Measurements from ENCODE around the gene TMEM243. TPM values are rescaled to one million over a fixed set of nuclear protein-coding genes. Genes with fewer than 3 reads are reported as not detected.

The TMEM243 gene
- total RNA-seq, 4 donors from 2014 or later, result 2.2 to 59.4 (median 19.1) TPM; not detected in 1

- peaks cover 6 to 27% (median 18%) of the 10 kb centered on the region in 4 donors for H3K4me1 ChIP-seq
- WGBS, 2 donors (ENCODE audit: low coverage in 1 of 2), result 0% methylated on average over 53 of the region's 75 CpGs; no CpG with 5 or more reads in 1 of the 2 donors
- H3K27ac ChIP-seq, result peak overlapping the region; percentile 77 to 92 (median 90)
- in situ Hi-C loops (cut with MboI; ENCODE audit: low pct_ligation_motif_present in 1 of 4, low pct_unique_long_range_greater_than_20kb in 1 of 4, low sequenced_read_pairs in 3 of 4) (no loop called here), intact Hi-C loops (cut with DNase I; ENCODE audit: low total_unique reads) (no loop called here)
- no peaks in the 10 kb centered on the region for H3K9me3 ChIP-seq
- no peaks in the 10 kb centered on the region for H3K36me3 ChIP-seq
- H3K27me3 ChIP-seq, result no peaks in the 10 kb centered on the region
- no peak for TF ChIP-seq EP300 (IDR thresholded peaks at IDR 0.05; ENCODE audit: low read depth)
- peak; percentile 86 for TF ChIP-seq POLR2A (IDR thresholded peaks at IDR 0.05)
- TF ChIP-seq POLR2AphosphoS5 (IDR thresholded peaks at IDR 0.05), result peak; percentile 92 to 95 (median 94)
- TF ChIP-seq, protein P1, sequence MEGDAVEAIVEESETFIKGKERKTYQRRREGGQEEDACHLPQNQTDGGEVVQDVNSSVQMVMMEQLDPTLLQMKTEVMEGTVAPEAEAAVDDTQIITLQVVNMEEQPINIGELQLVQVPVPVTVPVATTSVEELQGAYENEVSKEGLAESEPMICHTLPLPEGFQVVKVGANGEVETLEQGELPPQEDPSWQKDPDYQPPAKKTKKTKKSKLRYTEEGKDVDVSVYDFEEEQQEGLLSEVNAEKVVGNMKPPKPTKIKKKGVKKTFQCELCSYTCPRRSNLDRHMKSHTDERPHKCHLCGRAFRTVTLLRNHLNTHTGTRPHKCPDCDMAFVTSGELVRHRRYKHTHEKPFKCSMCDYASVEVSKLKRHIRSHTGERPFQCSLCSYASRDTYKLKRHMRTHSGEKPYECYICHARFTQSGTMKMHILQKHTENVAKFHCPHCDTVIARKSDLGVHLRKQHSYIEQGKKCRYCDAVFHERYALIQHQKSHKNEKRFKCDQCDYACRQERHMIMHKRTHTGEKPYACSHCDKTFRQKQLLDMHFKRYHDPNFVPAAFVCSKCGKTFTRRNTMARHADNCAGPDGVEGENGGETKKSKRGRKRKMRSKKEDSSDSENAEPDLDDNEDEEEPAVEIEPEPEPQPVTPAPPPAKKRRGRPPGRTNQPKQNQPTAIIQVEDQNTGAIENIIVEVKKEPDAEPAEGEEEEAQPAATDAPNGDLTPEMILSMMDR (IDR thresholded peaks at IDR 0.05), result peak in 3 of 5 experiments; percentile 6 to 44 (median 22)
- peak; percentile 90 for DNase-seq
- H3K4me3 ChIP-seq, result peak overlapping the region; percentile 67 to 92 (median 82)
Measured at GRCh38 chr7:87220026-87220733, 648 bp upstream of the TMEM243 start.

GRCh38 chr7:87218796-87219544 lies 562 bp downstream of the TMEM243 start:
- WGBS, 2 donors (ENCODE audit: low coverage in 1 of 2), result 5 to 29% methylated on average over 1 to 17 of the region's 17 CpGs

DNA sequence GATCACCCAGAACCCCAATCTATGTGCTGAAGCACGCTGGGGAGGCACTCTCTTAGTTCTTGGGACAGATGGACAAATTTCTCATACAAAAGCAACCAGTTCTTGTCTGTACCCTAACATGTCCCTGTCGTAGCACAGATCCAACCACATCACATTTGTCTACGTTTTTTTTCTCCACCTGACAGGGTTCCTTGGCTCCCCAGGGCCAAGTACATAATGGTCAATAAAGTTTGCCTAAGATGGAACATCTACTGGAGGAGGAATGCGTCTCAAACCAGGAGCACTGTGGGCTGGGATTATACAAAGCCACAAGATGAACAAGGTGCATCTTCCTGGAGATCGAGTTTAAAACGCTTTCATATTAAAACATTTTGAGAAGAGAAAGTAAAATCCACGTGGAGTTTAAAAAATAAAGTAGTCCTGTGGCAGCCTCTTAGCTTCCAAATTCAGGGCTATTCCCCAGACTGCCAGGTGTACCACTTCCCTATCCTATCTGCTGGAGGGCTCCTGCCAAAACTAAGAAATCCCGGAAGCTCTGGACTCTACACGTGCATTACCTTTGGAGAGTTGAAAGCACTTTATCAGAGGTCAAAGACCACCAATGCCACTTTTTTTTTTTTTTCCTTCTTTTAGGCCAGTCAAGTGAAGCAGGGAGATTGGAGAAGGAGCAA lies 1.4 kb downstream of the TMEM243 start:
- intact Hi-C loops (cut with DNase I; ENCODE audit: low total_unique reads), result no loop called here
- DNase-seq, result no peak
- H3K4me3 ChIP-seq, result peak overlapping the region in 3 of 4 donors; percentile 75 to 92 (median 90)

More at GRCh38 chr7:87218796-87219544, 562 bp downstream of the TMEM243 start:
- Histone ChIP-seq H3K4me3 (peak overlapping the region; percentile 67 to 92 (median 82)), H3K4me1 (peaks cover 10 to 31% (median 18%) of the 10 kb centered on the region in 4 donors), H3K36me3 (no peaks in the 10 kb centered on the region), H3K27ac (peak overlapping the region; percentile 77 to 92 (median 90)), H3K27me3 (no peaks in the 10 kb centered on the region), H3K9me3 (no peaks in the 10 kb centered on the region)
- peak; percentile 59 for DNase-seq
- in situ Hi-C loops (cut with MboI; ENCODE audit: low pct_ligation_motif_present in 1 of 4, low pct_unique_long_range_greater_than_20kb in 1 of 4, low sequenced_read_pairs in 3 of 4), result no loop called here
- intact Hi-C loops (cut with DNase I; ENCODE audit: low total_unique reads), result no loop called here
- TF ChIP-seq EP300 (IDR thresholded peaks at IDR 0.05; ENCODE audit: low read depth) (no peak), POLR2A (IDR thresholded peaks at IDR 0.05) (no peak), POLR2AphosphoS5 (IDR thresholded peaks at IDR 0.05) (no peak)
- TF ChIP-seq, protein P1 (IDR thresholded peaks at IDR 0.05), result no peak

More for the DNA sequence above, 1.4 kb downstream of the TMEM243 start:
- no peaks in the 10 kb centered on the region for H3K9me3 ChIP-seq
- H3K27me3 ChIP-seq, result no peaks in the 10 kb centered on the region
- TF ChIP-seq POLR2A (IDR thresholded peaks at IDR 0.05) (no peak), POLR2AphosphoS5 (IDR thresholded peaks at IDR 0.05) (no peak), EP300 (IDR thresholded peaks at IDR 0.05; ENCODE audit: low read depth) (no peak)
- TF ChIP-seq, protein P1 (IDR thresholded peaks at IDR 0.05), result no peak
- in situ Hi-C loops (cut with MboI; ENCODE audit: low pct_ligation_motif_present in 1 of 4, low pct_unique_long_range_greater_than_20kb in 1 of 4, low sequenced_read_pairs in 3 of 4), result no loop called here
- H3K27ac ChIP-seq, result peak overlapping the region; percentile 77 to 92 (median 90)
- H3K36me3 ChIP-seq, result no peaks in the 10 kb centered on the region
- 47 to 54% methylated on average over 6 to 9 of the region's 9 CpGs for WGBS, 2 donors (ENCODE audit: low coverage in 1 of 2)
- H3K4me1 ChIP-seq, result peaks cover 10 to 39% (median 18%) of the 10 kb centered on the region in 4 donors

Data from transverse colon (tissue), 4 donors.